BJ (cell line): ENCODE data around the gene TRIM50. TPM values are rescaled to one million over a fixed set of nuclear protein-coding genes. Genes with fewer than 3 reads are reported as not detected.
"Not testable (repeated sequence)": the region's sequence is repeated elsewhere in the genome, so short reads cannot be mapped to it uniquely, and the experiment has no call there.

Experiments
- CTCF ChIA-PET: fragments of 350-600 bp; formaldehyde crosslinking; extraction: SDS; loops from one replicate; lab custom pipeline; 2021; ENCODE audit warnings: antibody characterized with exemption, inconsistent platforms; lab: Yijun Ruan, JAX
- POLR2A ChIA-PET: fragments of 300-600 bp; sonication (Branson Sonifier 250); formaldehyde crosslinking; extraction: SDS; loops from one replicate; lab custom pipeline; 2021; ENCODE audit warnings: antibody characterized with exemption; lab: Charles Lee
- DNase-seq: peaks from one replicate; pipeline ENCODE4 v3.0.0-alpha.2; 2011; ENCODE audit warnings: low read depth
- H3K27me3 ChIP-seq: 2 replicates; pipeline ENCODE4 v1.6.0; 2011; ENCODE audit warnings: low read length; ENCODE audit not compliant: control insufficient read depth, insufficient read depth
- H3K36me3 ChIP-seq: 2 replicates; pipeline ENCODE4 v1.5.1; 2011; ENCODE audit warnings: low read length; ENCODE audit not compliant: control insufficient read depth, insufficient read depth
- H3K4me3 ChIP-seq: 2 replicates; pipeline ENCODE4 v1.5.1; 2011; ENCODE audit warnings: low read depth, mild to moderate bottlenecking, control low read depth, low read length
- CTCF ChIP-seq: IDR thresholded peaks from 2 replicates; pipeline ENCODE4 v1.5.1; 2011; ENCODE audit warnings: low read depth, mild to moderate bottlenecking, control low read depth, inconsistent platforms, low read length, moderate library complexity; ENCODE audit not compliant: insufficient read depth
- polyA minus RNA-seq: library from RNA; depleted of rRNA, polyadenylated mRNA; stranded (reverse); fragments of >200 nt; gene quantifications from 2 replicates; pipeline ENCODE4 v1.2.3, GENCODE V29; 2011; rRNA and poly(A)+ RNA removed
- polyA plus RNA-seq: library from polyadenylated mRNA; depleted of rRNA; stranded (reverse); fragments of >200 nt; gene quantifications from 2 replicates; pipeline ENCODE4 v1.2.3, GENCODE V29; 2011; rRNA removed

TRIM50 gene
- not detected in 2 replicates for polyA plus RNA-seq
- polyA minus RNA-seq = not detected in 2 replicates

GRCh38 chr7:73327922-73328321 lies at the start of gene TRIM50, which contains the start of gene FKBP6:
TSS of gene TRIM50 (minus strand) at chr7:73328082. CDS start at chr7:73324787, 3,295 bp downstream.
TSS of gene FKBP6 (plus strand) at chr7:73328161. CDS start at chr7:73328429, 268 bp downstream.
- H3K36me3 ChIP-seq, DNase-seq, H3K27me3 ChIP-seq, H3K4me3 ChIP-seq, POLR2A ChIA-PET: not testable (repeated sequence)
- CTCF ChIA-PET = interaction anchor here (5.1 kb wide), 1 partner anchor 124 kb away, joined by 21 read pairs; no protein-coding TSS in a partner anchor

- Histone ChIP-seq H3K36me3 (no peaks in the 10 kb centered on the region), H3K4me3 (no peak overlapping the region), H3K27me3 (peaks cover 7% of the 10 kb centered on the region)
- CTCF ChIA-PET = no interaction called here
- POLR2A ChIA-PET = no interaction called here
- DNase-seq = no peak
- no peak for TF ChIP-seq CTCF
These were observed 49.0 kb upstream of the TRIM50 start for GRCh38 chr7:73376671-73377412.

GRCh38 chr7:73376262-73376661 lies 48.4 kb upstream of the TRIM50 start:
- H3K4me3 ChIP-seq, POLR2A ChIA-PET, H3K36me3 ChIP-seq, DNase-seq, CTCF ChIA-PET, H3K27me3 ChIP-seq: not testable (repeated sequence)

- TF ChIP-seq CTCF = no peak
- no peak overlapping the region for H3K4me3 ChIP-seq
- H3K36me3 ChIP-seq = no peaks in the 10 kb centered on the region
- ChIA-PET POLR2A (no interaction called here), CTCF (no interaction called here)
- H3K27me3 ChIP-seq = peaks cover 7% of the 10 kb centered on the region
- no peak for DNase-seq
These were observed 45.9 kb upstream of the TRIM50 start for GRCh38 chr7:73373741-73374140.

GRCh38 chr7:73369622-73370021 lies 41.7 kb upstream of the TRIM50 start:
- Histone ChIP-seq H3K27me3 (no peaks in the 10 kb centered on the region; the same call in 1 of the 2 replicates), H3K36me3 (no peaks in the 10 kb centered on the region), H3K4me3 (no peak overlapping the region)
- ChIA-PET CTCF (no interaction called here), POLR2A (no interaction called here)
- TF ChIP-seq CTCF = no peak
- DNase-seq = no peak

GRCh38 chr7:73369009-73369408 lies 41.1 kb upstream of the TRIM50 start:
- Histone ChIP-seq H3K4me3 (no peak overlapping the region), H3K36me3 (no peaks in the 10 kb centered on the region), H3K27me3 (no peaks in the 10 kb centered on the region; the same call in 1 of the 2 replicates)
- ChIA-PET CTCF (no interaction called here), POLR2A (no interaction called here)
- DNase-seq = no peak
- no peak for TF ChIP-seq CTCF
